Fibroblast of villous mesenchyme (primary cell): ENCODE measurements around the gene PIK3CG. TPM values are rescaled to one million over a fixed set of nuclear protein-coding genes. Genes with fewer than 3 reads are reported as not detected.
"Not testable (repeated sequence)": the region's sequence is repeated elsewhere in the genome, so short reads cannot be mapped to it uniquely, and the experiment has no call there.

Experiments
- DNase-seq: peaks from one replicate; pipeline ENCODE4 v3.0.0-alpha.2; 2010; ENCODE audit warnings: low read depth
- H3K4me3 ChIP-seq: 2 replicates; pipeline ENCODE4 v1.5.1; 2011; ENCODE audit warnings: low read depth, mild to moderate bottlenecking, low read length
- CTCF ChIP-seq: IDR thresholded peaks from 2 replicates; pipeline ENCODE4 v1.5.1; 2012; ENCODE audit warnings: low read depth, mild to moderate bottlenecking, low read length; ENCODE audit not compliant: insufficient read depth
- total RNA-seq: library from RNA; depleted of rRNA; stranded (reverse); fragments of >200 nt; gene quantifications from 2 replicates; pipeline ENCODE4 v1.2.3, GENCODE V29; 2012

PIK3CG gene
- total RNA-seq, 1 donor, result 0.43 TPM

- DNase-seq, result no peak
- TF ChIP-seq CTCF, result no peak
Measured at GRCh38 chr7:106916679-106917078, 51.6 kb downstream of the PIK3CG start.

GRCh38 chr7:106918991-106919390 is 53.9 kb downstream of the PIK3CG start:
- H3K4me3 ChIP-seq, result no peak overlapping the region
- TF ChIP-seq CTCF, result no peak
- DNase-seq, result no peak

More at GRCh38 chr7:106916679-106917078, 51.6 kb downstream of the PIK3CG start:
- no peak overlapping the region for H3K4me3 ChIP-seq

GRCh38 chr7:106924468-106924867 is 59.4 kb downstream of the PIK3CG start:
- not testable (repeated sequence) for DNase-seq, H3K4me3 ChIP-seq

GRCh38 chr7:106926892-106927291 is 61.8 kb downstream of the PIK3CG start:
- DNase-seq, result no peak
- TF ChIP-seq CTCF, result no peak
- no peak overlapping the region for H3K4me3 ChIP-seq

GRCh38 chr7:106927536-106927935 is 62.5 kb downstream of the PIK3CG start:
- no peak overlapping the region for H3K4me3 ChIP-seq
- no peak for DNase-seq

GRCh38 chr7:106929616-106930015 is 64.5 kb downstream of the PIK3CG start:
- DNase-seq, H3K4me3 ChIP-seq: not testable (repeated sequence)

More at GRCh38 chr7:106927536-106927935, 62.5 kb downstream of the PIK3CG start:
- no peak for TF ChIP-seq CTCF

- no peak for DNase-seq
- H3K4me3 ChIP-seq, result no peak overlapping the region
- no peak for TF ChIP-seq CTCF
Measured at GRCh38 chr7:106936236-106936635, 71.2 kb downstream of the PIK3CG start.

GRCh38 chr7:106938122-106938521 is 73.0 kb downstream of the PIK3CG start:
- not testable (repeated sequence) for DNase-seq, H3K4me3 ChIP-seq

- TF ChIP-seq CTCF, result no peak
- no peak for DNase-seq
- no peak overlapping the region for H3K4me3 ChIP-seq
Measured at GRCh38 chr7:106938803-106939202, 73.7 kb downstream of the PIK3CG start.
